GM12878 (cell line): Measurements from ENCODE around the gene SSBP3. TPM values are rescaled to one million over a fixed set of nuclear protein-coding genes. Genes with fewer than 3 reads are reported as not detected.

Experiments used
- ATAC-seq: fragments of 200-7000 bp; cut with Tn5 transposase; 3 replicates; pipeline ENCODE4 v1.9.1; 2020; ENCODE audit warnings: mild to moderate bottlenecking, moderate library complexity
- BruUV-seq: library from RNA; stranded (reverse); fragments of 400-500 nt; replicated peaks from 2 replicates; lab custom pipeline; 2021; lab: Mats Ljungman, UMichigan
- CTCF ChIA-PET: fragments of 300-600 bp; sonication (Branson Sonifier 250); formaldehyde crosslinking; extraction: SDS; loops from one replicate; lab custom pipeline; 2021; ENCODE audit warnings: inconsistent platforms; lab: Yijun Ruan, JAX
- POLR2A ChIA-PET: fragments of 350-600 bp; formaldehyde crosslinking; extraction: SDS; loops from one replicate; lab custom pipeline; 2021; ENCODE audit warnings: inconsistent platforms; lab: Charles Lee
- RAD21 ChIA-PET: fragments of 300-600 bp; sonication (Branson Sonifier 250); formaldehyde crosslinking; loops from one replicate; lab custom pipeline; 2023; ENCODE audit warnings: antibody characterized with exemption; ENCODE audit not compliant: unreplicated experiment; lab: Charles Lee
- SMC1A ChIA-PET: fragments of 300-600 bp; sonication (Branson Sonifier 250); formaldehyde crosslinking; loops from one replicate; lab custom pipeline; 2023; ENCODE audit not compliant: unreplicated experiment, uncharacterized antibody; lab: Charles Lee
- DNase-seq: peaks from one replicate; pipeline ENCODE4 v3.0.0-alpha.2; 2011; ENCODE audit warnings: low read depth, low spot score
- FAIRE-seq: peaks from 3 replicates; lab custom pipeline; 2011; peaks lifted over from hg19 to GRCh38; lab: Jason Lieb, UNC
- H2AFZ ChIP-seq: 2 replicates; pipeline ENCODE4 v1.6.0; 2011; ENCODE audit warnings: low read depth, low read length, control low read depth; ENCODE audit not compliant: control insufficient read depth
- H3K27ac ChIP-seq: 2 replicates; pipeline ENCODE4 v1.5.1; 2011; ENCODE audit warnings: control low read depth; ENCODE audit not compliant: control insufficient read depth, insufficient read depth
- H3K27me3 ChIP-seq, 2 experiments: replicated peaks in 1 of 2; 2 replicates each; pipeline versions ENCODE4 v1.6.0 to v1.6.1; 2011; ENCODE audit warnings: low read length in 1 of 2; ENCODE audit not compliant: control insufficient read depth in 2 of 2, insufficient read depth in 2 of 2
- H3K36me3 ChIP-seq, 2 experiments: 2 replicates each; pipeline ENCODE4 v1.5.1; 2011; ENCODE audit warnings: low read length in 1 of 2; ENCODE audit not compliant: control insufficient read depth in 2 of 2, insufficient read depth in 2 of 2
- H3K4me1 ChIP-seq: 2 replicates; pipeline ENCODE4 v1.6.1; 2011; ENCODE audit warnings: mild to moderate bottlenecking, low read length, moderate library complexity, mixed read lengths; ENCODE audit not compliant: control insufficient read depth, insufficient read depth
- H3K4me2 ChIP-seq: 2 replicates; pipeline ENCODE4 v1.6.0; 2011; ENCODE audit warnings: control low read depth; ENCODE audit not compliant: control insufficient read depth, insufficient read depth
- H3K4me3 ChIP-seq: fragments of 200-600 bp; sonication (generic); 2 replicates; pipeline ENCODE4 v1.5.1; 2016
- H3K79me2 ChIP-seq: 2 replicates; pipeline ENCODE4 v1.6.0; 2011; ENCODE audit warnings: low read length; ENCODE audit not compliant: control insufficient read depth, insufficient read depth
- H3K9ac ChIP-seq: 2 replicates; pipeline ENCODE4 v1.8.0; 2011; ENCODE audit warnings: low read length, control low read depth, mixed read lengths; ENCODE audit not compliant: control insufficient read depth, insufficient read depth
- H3K9me3 ChIP-seq: replicated peaks from 3 replicates; pipeline ENCODE4 v1.5.1; 2011; ENCODE audit warnings: mild to moderate bottlenecking, low read length; ENCODE audit not compliant: control insufficient read depth, insufficient read depth
- H4K20me1 ChIP-seq: 2 replicates; pipeline ENCODE4 v1.6.0; 2011; ENCODE audit not compliant: control insufficient read depth, insufficient read depth
- BMI1 ChIP-seq: fragments of 450-650 bp; IDR thresholded peaks from 2 replicates; pipeline ENCODE4 v1.6.1; 2016; ENCODE audit warnings: mild to moderate bottlenecking, moderate library complexity, borderline replicate concordance
- CBX3 ChIP-seq: fragments of 200-600 bp; sonication (generic); IDR thresholded peaks from 2 replicates; pipeline ENCODE4 v1.6.1; 2016; ENCODE audit warnings: low read depth, borderline replicate concordance
- E2F8 ChIP-seq: fragments of 450-650 bp; IDR thresholded peaks from 2 replicates; pipeline ENCODE4 v1.6.1; 2018; ENCODE audit warnings: mild to moderate bottlenecking, low read depth, moderate library complexity; ENCODE audit not compliant: partially characterized antibody
- EP300 ChIP-seq, 2 experiments: fragments of 150-350 bp in 1 of 2; IDR thresholded peaks; 2 replicates each; pipeline ENCODE4 v1.6.1; 2011 to 2012; ENCODE audit warnings: low read depth in 2 of 2, low read length in 2 of 2, borderline replicate concordance in 1 of 2, improper control_type of control experiment in 1 of 2, inconsistent platforms in 1 of 2; ENCODE audit not compliant: control insufficient read depth in 1 of 2
- ETV6 ChIP-seq, 2 experiments: fragments of 450-650 bp in 1 of 2; IDR thresholded peaks in 1 of 2; conservative IDR thresholded peaks in 1 of 2; 2 replicates each; pipeline ENCODE4 v1.6.1; 2014; ENCODE audit warnings: antibody characterized with exemption in 1 of 2, borderline replicate concordance in 1 of 2, low read depth in 1 of 2, mild to moderate bottlenecking in 1 of 2, moderate library complexity in 1 of 2
- LARP7 ChIP-seq: fragments of 450-650 bp; IDR thresholded peaks from 2 replicates; pipeline ENCODE4 v1.6.1; 2017; ENCODE audit warnings: mild to moderate bottlenecking
- NFYB ChIP-seq: IDR thresholded peaks from 2 replicates; pipeline ENCODE4 v1.6.1; 2011; ENCODE audit warnings: low read depth, mild to moderate bottlenecking, low read length, improper control_type of control experiment, moderate library complexity; ENCODE audit not compliant: insufficient read depth
- POU2F2 ChIP-seq: IDR thresholded peaks from 3 replicates; pipeline ENCODE4 v1.6.1; 2011; ENCODE audit warnings: low read depth, mild to moderate bottlenecking, low read length, borderline replicate concordance
- RBBP5 ChIP-seq: fragments of 200-600 bp; sonication (generic); conservative IDR thresholded peaks from 2 replicates; pipeline ENCODE4 v1.6.1; 2016
- TCF12 ChIP-seq: IDR thresholded peaks from 2 replicates; pipeline ENCODE4 v1.6.1; 2011; ENCODE audit warnings: low read depth, mild to moderate bottlenecking, low read length
- ZNF217 ChIP-seq: fragments of 450-650 bp; IDR thresholded peaks from 2 replicates; pipeline ENCODE4 v1.6.1; 2017; ENCODE audit warnings: antibody characterized with exemption, mild to moderate bottlenecking
- ZNF274 ChIP-seq: IDR thresholded peaks from one replicate; pipeline ENCODE4 v1.8.0; 2011; ENCODE audit not compliant: insufficient read length, insufficient read depth
- ZNF384 ChIP-seq: IDR thresholded peaks from 2 replicates; pipeline ENCODE4 v1.6.1; 2012; ENCODE audit warnings: low read depth, mild to moderate bottlenecking, low read length, improper control_type of control experiment, borderline replicate concordance
- WGBS: methylation state at CpG from one replicate; pipeline ENCODE4 v1.1.6; 2016; ENCODE audit warnings: low lambda C conversion rate; ENCODE audit not compliant: insufficient replicate concordance, insufficient coverage; ENCODE audit errors: missing lambda C conversion rate; 5-methylcytosine and 5-hydroxymethylcytosine counted together
- in situ Hi-C: fragments of 300-500 bp; cut with MboI; formaldehyde crosslinking; loops from 9 replicates; pipeline ENCODE4 v1.14.3; 2018; ENCODE audit warnings: mixed read lengths
- intact Hi-C: fragments of 100-400 bp; cut with micrococcal nuclease; formaldehyde crosslinking; loops from one replicate; pipeline ENCODE4 v1.14.2; 2022; ENCODE audit not compliant: unreplicated experiment
- polyA plus RNA-seq, 11 experiments: library from polyadenylated mRNA; depleted of rRNA in 4 of 11; unstranded in 6 of 11; stranded (reverse) in 5 of 11; fragments of >200 nt; fragmentation: Nextera tagmentation in 4 of 11; fragmentation: Illumina TruSeq in 1 of 11; extraction: Ambion mirVana in 4 of 11; extraction: Trizol in 1 of 11; gene quantifications; 1 replicate in 1 of 11; 2 replicates in 10 of 11; pipeline versions ENCODE4 v1.2.1 to v1.2.3, GENCODE V29; 2011 to 2016; ENCODE audit warnings: inconsistent platforms in 2 of 11, missing spikeins in 2 of 11, low read depth in 1 of 11
- total RNA-seq, 4 experiments: library from RNA; depleted of rRNA in 3 of 4; stranded (reverse); fragments of >200 nt in 3 of 4; fragmentation: Illumina TruSeq in 1 of 4; extraction: Trizol in 1 of 4; gene quantifications; 2 replicates each; pipeline versions ENCODE4 v1.2.1 to v1.2.3, GENCODE V29; 2013 to 2021
- TF ChIP-seq, protein P1 (sequence below): fragments of 450-650 bp; IDR thresholded peaks from 2 replicates; pipeline ENCODE4 v1.6.1; 2017; ENCODE audit warnings: borderline replicate concordance
- TF ChIP-seq, protein P2 (sequence below): IDR thresholded peaks from 2 replicates; pipeline ENCODE4 v1.6.1; 2012; ENCODE audit warnings: mild to moderate bottlenecking, low read depth, low read length

Gene SSBP3
- total and polyA plus RNA-seq, 10 of the 15 experiments (the other 5 are each of a cell fraction or from before 2014, with no cell fraction given) = 4.1 to 51.7 (median 17.1) TPM

- no peak for FAIRE-seq
- H3K4me1 ChIP-seq = no peaks in the 10 kb centered on the region
- ChIA-PET SMC1A (no interaction called here), POLR2A (interaction anchor here (0.6 kb wide), 1 partner anchor 517 kb away, joined by 3 read pairs; no protein-coding TSS in a partner anchor), CTCF (no interaction called here), RAD21 (no interaction called here)
- H3K9ac ChIP-seq = no peak overlapping the region
- intact Hi-C loops = no loop called here
- WGBS = 24% methylated on average over 3 of the region's 3 CpGs
- no peak overlapping the region for H3K27ac ChIP-seq
- in situ Hi-C loops = no loop called here
- no peaks in the 10 kb centered on the region for H3K79me2 ChIP-seq
- no peak overlapping the region for H2AFZ ChIP-seq
- H3K27me3 ChIP-seq = no peaks in the 10 kb centered on the region
- DNase-seq = no peak
- H4K20me1 ChIP-seq = no peaks in the 10 kb centered on the region
- no peaks in the 10 kb centered on the region for H3K36me3 ChIP-seq
- ATAC-seq = no peak
- no peak overlapping the region for H3K4me2 ChIP-seq
- no peaks in the 10 kb centered on the region; the same call in 2 of the 3 replicates for H3K9me3 ChIP-seq
- no TSS peak for BruUV-seq
- no peak overlapping the region for H3K4me3 ChIP-seq
- TF ChIP-seq E2F8 (no peak), POU2F2 (no peak), RBBP5 (no peak), ETV6 (conservative IDR thresholded peaks at IDR 0.05 in 1 of 2, IDR thresholded peaks at IDR 0.05 in 1 of 2; ENCODE audit: borderline replicate concordance in 1 of 2, low read depth in 1 of 2) (no peak), TCF12 (no peak), EP300 (IDR thresholded peaks at IDR 0.05; ENCODE audit: borderline replicate concordance in 1 of 2, control insufficient read depth in 1 of 2, low read depth in 2 of 2, low read length in 2 of 2) (no peak), ZNF274 (no peak), CBX3 (no peak), NFYB (no peak), ZNF384 (no peak), ZNF217 (no peak), BMI1 (no peak), LARP7 (no peak)
- TF ChIP-seq, protein P1, sequence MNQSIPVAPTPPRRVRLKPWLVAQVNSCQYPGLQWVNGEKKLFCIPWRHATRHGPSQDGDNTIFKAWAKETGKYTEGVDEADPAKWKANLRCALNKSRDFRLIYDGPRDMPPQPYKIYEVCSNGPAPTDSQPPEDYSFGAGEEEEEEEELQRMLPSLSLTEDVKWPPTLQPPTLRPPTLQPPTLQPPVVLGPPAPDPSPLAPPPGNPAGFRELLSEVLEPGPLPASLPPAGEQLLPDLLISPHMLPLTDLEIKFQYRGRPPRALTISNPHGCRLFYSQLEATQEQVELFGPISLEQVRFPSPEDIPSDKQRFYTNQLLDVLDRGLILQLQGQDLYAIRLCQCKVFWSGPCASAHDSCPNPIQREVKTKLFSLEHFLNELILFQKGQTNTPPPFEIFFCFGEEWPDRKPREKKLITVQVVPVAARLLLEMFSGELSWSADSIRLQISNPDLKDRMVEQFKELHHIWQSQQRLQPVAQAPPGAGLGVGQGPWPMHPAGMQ = no peak
- TF ChIP-seq, protein P2, sequence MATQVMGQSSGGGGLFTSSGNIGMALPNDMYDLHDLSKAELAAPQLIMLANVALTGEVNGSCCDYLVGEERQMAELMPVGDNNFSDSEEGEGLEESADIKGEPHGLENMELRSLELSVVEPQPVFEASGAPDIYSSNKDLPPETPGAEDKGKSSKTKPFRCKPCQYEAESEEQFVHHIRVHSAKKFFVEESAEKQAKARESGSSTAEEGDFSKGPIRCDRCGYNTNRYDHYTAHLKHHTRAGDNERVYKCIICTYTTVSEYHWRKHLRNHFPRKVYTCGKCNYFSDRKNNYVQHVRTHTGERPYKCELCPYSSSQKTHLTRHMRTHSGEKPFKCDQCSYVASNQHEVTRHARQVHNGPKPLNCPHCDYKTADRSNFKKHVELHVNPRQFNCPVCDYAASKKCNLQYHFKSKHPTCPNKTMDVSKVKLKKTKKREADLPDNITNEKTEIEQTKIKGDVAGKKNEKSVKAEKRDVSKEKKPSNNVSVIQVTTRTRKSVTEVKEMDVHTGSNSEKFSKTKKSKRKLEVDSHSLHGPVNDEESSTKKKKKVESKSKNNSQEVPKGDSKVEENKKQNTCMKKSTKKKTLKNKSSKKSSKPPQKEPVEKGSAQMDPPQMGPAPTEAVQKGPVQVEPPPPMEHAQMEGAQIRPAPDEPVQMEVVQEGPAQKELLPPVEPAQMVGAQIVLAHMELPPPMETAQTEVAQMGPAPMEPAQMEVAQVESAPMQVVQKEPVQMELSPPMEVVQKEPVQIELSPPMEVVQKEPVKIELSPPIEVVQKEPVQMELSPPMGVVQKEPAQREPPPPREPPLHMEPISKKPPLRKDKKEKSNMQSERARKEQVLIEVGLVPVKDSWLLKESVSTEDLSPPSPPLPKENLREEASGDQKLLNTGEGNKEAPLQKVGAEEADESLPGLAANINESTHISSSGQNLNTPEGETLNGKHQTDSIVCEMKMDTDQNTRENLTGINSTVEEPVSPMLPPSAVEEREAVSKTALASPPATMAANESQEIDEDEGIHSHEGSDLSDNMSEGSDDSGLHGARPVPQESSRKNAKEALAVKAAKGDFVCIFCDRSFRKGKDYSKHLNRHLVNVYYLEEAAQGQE = no peak
Measured at GRCh38 chr1:54453022-54453421, 46.8 kb upstream of the SSBP3 start.
